CD4-positive, alpha-beta T cell treated with Interleukin-12 subunit alpha and Interleukin-12 subunit beta, for 1 hour (primary cell): ENCODE results near the gene SYNGR3.
"Not testable (repeated sequence)": the region's sequence is repeated elsewhere in the genome, so short reads cannot be mapped to it uniquely, and the experiment has no call there.

Experiments
- DNase-seq: peaks from one replicate; pipeline ENCODE4 v3.0.0-alpha.2; 2020

Gene SYNGR3

DNA sequence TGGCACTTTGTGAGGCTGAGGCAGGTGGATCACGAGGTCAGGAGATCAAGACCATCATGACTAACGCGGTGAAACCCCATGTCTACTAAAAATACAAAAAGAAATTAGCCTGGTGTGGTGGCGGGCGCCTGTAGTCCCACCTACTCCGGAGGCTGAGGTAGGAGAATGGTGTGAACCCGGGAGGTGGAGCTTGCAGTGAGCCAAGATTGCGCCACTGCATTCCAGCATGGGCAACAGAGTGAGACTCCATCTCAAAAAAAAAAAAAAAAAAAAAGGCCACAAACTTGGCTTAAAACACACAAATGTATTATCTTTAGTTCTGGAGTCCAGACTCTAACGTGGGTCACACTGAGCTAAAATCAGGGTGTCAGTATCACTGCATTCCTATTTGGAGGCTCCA, 22.0 kb downstream of the SYNGR3 start:
- DNase-seq: not testable (repeated sequence)

DNA sequence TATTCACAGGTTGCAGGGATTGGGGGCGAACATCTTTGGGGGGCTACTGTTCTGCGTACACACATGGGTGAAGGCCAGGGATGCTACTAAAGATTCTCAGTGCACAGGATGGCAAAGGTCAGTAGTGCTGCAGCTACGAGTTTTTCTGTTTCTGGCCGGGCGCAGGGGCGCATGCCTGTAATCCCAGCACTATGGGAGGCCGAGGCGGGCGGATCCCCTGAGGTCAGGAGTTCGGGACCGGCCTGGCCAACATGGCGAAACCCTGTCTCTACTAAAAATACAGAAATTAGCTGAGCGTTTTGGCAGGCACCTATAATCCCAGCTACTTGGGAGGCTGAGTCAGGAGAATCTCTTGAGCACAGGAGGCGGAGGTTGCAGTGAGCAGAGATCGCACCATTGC, 23.8 kb downstream of the SYNGR3 start:
- DNase-seq: no peak

DNA sequence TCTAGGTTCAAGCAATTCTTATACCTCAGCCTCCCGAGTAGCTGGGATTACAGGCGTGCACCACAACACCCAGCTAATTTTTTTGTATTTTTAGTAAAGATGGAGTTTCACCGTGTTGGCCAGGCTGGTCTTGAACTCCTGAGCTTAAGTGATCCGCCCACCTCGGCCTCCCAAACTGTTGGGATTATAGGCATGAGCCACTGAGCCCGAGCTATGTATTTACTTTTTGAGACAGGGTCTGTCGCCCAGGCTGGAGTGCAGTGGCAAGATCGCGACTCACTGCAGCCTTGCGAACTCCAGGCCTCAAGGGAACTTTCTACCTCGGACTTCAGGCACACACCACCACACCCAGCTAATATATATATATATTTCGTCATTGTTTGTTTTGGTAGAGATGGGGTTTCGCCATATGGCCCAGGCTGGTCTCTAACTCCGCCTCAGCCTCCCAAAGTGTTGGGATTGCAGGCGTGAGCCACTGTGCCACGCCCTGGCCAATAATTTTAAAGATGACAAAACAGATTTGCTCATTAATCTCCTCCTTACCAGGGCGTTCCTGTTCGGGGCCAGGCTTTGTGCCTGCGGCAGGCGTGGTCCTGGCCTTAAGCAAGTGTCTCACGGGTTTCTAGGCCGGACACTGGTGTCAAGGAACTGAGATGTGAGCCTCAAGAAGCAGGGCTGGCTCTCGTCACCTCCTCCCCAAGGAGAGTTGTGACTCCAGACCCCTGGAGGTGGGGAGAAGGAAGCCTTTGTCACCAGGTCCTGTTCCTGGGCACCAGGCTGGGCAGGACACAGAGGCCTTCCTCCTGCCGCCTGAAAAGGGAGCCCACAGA, 25.6 kb downstream of the SYNGR3 start:
- DNase-seq: no peak

DNA sequence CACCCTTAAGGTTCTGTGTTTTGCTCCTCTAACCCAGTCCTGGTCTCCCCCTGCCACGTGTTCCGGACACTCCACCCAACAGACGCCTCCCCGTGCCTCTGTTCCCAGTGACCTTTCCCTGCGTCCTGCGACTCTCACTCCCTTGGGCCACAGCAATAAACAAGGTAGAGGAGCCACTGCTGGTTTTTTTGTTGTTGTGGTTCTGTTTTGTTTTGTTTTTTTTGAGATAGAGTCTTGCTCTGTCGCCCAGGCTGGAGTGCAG, 26.1 kb downstream of the SYNGR3 start:
- no peak for DNase-seq

DNA sequence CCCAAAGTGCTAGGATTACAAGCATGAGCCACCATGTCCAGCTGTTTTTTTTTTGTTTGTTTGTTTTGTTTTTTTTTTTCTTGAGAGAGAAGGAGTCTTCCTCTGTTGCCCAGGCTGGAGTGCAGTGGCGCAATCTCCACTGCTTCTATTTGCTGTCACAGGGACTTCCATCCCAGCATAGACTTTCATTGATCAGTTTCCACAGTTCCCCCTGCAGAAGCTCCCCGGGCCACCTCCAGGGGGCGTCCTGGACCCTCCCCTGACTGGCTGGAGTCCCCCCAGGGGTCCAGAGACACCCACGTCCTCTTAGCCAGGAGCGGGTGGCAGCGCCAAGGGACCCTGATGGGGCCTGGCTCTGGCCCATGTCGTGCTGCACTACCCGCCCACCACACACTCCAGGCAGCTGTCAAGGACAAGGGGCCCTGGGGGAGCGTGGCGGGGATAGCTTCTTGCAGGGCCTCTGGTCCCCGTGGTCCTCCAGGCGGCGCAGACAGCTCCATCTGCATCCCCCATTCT, 26.7 kb downstream of the SYNGR3 start:
- no peak for DNase-seq

DNA sequence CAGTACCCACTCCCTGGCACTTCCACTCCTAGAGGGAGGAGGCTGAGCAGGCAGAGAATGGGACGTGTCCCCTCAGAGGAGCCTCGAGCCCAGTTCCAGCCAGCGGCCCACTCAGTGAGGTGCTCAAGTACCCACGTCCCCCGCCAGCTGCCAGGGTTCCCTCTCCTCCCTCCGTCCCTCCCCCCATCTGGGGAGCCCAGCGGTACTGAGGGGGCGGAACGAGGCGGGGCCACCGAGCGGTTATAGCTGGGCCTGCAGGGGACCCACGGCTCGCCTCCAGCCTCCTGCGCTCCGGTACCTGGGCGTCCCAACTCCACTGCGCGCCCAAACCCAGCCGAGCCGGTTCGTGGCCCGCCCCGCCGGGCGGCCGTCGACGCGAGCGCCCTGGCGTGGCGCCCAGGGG, 29.7 kb downstream of the SYNGR3 start, which contains the start of gene NPW:
NPW (plus strand) TSS at position 268 of the 403 bp plus-strand sequence.
- peak; percentile 21 for DNase-seq

DNA sequence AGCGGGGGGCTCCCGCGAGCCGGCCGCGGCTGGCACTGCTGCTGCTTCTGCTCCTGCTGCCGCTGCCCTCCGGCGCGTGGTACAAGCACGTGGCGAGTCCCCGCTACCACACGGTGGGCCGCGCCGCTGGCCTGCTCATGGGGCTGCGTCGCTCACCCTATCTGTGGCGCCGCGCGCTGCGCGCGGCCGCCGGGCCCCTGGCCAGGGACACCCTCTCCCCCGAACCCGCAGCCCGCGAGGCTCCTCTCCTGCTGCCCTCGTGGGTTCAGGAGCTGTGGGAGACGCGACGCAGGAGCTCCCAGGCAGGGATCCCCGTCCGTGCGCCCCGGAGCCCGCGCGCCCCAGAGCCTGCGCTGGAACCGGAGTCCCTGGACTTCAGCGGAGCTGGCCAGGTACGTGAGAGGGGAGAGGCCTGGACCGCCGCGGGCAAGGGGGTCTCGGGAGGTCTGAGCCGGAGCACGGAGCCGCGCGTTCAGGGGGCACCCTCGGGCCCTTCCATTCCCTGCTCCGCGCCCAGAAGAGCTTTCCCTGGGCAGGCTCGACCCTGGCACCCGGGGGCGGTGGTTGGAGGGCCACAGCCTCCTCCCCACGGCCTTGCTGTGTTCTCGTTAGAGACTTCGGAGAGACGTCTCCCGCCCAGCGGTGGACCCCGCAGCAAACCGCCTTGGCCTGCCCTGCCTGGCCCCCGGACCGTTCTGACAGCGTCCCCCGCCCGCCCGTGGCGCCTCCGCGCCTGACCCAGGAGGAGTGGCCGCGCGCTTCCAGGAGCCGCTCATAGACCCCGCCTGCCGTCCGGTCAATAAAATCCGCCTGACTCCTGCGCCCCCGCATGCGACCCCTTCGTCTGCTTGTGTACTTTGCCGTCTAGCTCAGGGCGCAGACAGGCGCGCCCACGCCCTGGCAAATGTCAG, 30.4 kb downstream of the SYNGR3 start:
- no peak for DNase-seq

DNA sequence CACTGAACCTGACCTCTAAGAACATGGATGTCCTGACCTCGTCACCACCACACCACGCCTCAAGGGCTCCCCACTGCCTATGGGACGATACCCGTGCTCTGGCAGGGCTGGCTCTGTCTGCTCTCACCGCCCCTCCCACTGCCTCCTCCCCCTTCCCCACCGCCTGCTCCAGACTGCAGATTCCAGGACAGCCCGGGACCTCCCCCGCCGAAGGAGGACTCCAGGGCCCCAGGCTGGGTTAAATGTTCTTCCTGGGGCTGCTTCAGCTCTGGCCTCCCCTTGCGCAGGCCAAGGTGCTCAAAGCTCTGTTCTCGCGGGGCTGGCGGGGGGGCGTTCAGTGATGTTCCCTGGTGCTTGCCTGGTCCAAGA, 32.9 kb downstream of the SYNGR3 start:
- no peak for DNase-seq

DNA sequence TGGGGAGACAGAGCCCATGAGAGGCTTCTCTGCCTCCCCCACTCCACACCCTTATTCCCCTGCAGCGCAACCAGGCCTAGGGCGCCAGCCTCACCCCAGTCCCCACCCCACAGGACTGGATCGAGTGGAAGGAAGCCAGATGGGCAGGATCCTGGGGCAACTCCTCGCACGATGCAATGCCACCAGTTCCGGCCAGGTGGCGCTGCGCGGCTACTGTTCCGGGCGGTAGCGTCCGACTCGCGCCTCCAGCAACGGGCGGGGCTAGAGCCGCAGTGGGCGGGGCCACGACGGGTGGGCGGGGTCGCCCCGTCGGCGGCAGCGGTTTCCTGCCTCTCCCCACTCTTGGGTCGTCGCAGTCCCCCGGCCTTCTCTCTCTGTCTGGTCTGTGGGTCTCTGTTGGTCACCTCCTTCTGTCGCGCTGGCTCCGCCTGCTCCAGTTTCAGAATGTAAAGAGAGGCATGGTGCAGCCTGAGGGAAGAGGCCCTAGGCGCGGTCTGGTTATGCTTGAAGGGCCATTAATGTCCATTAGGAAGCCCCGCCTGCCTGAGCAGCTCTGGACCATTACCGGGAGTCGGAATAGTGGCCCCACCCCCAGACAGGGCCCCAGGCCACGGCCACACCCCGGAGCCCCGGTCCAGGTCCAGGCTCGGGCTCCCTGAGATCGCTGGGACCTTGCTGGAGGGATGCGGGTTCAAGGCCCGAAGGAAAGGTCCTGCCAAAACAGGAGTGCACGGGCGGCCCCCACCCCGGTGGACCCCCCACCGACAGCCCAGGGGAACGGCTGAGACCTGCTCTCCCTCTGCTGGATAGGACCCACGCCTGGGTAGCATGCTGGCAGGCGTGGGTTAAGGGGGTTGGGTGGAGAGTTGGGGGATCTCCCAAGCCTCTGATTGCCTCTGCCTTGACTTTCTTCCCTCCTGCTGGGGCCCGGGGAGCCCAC, 33.6 kb downstream of the SYNGR3 start:
- DNase-seq: peak; percentile 97

DNA sequence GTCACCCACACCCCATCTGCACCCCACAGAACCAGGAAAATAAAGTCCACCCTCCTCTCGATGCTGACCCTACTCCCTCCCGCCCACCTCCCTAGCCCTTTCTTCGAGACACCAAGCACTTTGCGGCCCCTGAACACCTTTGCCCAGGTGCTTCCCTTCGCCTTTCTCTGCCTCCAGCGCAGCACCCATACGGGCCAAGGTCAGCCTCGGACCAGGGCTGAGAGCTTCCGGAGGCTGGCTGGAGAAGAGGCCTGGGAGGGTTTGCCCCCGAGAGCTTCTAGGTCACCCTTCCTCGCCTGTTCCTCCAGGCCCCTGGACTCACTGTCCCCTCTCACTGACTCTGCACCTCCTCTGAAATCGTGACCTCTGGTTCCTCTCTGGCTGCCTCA, 34.3 kb downstream of the SYNGR3 start:
- no peak for DNase-seq

DNA sequence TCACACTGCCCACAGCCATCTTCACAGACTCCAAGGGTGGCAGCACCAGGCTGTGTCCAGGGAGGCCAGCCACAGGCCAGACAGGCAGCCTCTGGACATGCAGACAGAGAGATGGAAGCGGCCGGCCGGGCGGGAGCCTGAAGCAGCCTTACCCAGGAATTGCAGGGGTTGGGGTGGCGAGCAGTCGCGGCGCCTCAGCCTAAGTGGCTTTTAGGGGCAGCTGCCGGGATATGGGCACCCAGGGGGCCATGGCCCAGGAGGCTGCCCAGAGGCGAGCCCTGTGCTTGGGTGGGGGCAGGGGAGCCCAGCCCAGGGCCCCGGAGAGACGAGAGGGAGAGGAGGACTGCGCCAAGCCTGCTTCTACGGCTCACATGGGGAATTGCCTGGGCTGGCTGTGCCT, 35.5 kb downstream of the SYNGR3 start:
- no peak for DNase-seq

DNA sequence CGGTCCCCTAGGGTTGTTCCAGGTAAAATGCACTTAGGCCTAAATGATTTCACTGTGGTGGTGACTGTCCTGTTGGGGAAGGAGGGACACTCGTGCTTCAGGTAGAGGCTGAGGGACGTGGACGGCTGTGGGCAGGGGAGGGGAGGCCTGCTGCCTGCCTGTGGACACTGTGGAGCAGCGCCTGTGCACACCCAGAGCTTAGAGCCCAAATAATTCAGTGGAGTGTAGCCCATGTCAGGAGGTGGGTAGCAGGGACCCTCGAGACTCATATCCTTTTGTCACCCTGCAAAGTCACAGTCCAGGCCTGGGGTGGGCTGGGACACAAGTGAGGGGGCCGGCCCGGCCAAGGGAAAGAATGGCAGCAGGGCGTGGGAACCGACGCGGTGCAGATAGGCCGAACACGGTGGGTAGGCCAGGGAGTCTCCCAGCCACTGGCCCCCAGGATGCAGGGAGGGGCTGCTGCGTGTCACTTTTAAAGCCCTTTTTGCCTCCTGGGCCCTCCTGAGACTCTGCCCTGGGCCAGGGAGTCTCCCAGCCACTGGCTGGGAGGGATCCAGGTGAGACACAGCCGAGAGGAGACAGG, 36.2 kb downstream of the SYNGR3 start:
- DNase-seq: no peak

DNA sequence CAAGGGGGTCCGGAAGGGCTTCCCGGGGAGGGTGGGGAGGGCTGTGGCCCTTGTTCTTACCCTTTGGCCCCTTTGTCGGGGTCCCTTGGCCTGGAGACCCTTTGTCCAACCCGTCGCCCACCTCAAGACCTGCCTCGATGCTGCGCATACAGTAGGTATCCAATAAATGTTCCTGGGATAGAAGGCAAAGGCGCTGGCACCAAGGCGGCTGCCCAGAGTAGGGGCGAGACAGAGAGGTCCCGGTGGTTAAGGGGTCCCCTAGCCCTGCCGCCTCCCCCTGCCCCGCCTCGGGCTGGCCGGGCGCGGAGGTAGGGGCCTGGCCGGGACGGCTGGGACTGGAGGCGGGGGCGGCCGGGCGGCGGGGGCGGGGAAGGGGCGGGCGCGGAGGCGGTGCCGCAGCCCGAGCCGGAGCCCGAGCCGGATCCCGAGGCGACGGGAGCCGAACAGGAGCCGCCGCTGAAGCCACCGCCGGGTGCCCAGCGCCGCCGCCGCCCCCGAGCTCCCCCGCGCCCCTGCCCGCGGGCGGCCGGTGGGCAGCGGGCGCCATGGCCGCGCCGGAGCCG, 36.8 kb downstream of the SYNGR3 start, which contains the start of gene NHERF2:
NHERF2 (plus strand) TSS at position 442 of the 563 bp plus-strand sequence; CDS start at position 546, 104 bp downstream.
- peak; percentile 44 for DNase-seq

DNA sequence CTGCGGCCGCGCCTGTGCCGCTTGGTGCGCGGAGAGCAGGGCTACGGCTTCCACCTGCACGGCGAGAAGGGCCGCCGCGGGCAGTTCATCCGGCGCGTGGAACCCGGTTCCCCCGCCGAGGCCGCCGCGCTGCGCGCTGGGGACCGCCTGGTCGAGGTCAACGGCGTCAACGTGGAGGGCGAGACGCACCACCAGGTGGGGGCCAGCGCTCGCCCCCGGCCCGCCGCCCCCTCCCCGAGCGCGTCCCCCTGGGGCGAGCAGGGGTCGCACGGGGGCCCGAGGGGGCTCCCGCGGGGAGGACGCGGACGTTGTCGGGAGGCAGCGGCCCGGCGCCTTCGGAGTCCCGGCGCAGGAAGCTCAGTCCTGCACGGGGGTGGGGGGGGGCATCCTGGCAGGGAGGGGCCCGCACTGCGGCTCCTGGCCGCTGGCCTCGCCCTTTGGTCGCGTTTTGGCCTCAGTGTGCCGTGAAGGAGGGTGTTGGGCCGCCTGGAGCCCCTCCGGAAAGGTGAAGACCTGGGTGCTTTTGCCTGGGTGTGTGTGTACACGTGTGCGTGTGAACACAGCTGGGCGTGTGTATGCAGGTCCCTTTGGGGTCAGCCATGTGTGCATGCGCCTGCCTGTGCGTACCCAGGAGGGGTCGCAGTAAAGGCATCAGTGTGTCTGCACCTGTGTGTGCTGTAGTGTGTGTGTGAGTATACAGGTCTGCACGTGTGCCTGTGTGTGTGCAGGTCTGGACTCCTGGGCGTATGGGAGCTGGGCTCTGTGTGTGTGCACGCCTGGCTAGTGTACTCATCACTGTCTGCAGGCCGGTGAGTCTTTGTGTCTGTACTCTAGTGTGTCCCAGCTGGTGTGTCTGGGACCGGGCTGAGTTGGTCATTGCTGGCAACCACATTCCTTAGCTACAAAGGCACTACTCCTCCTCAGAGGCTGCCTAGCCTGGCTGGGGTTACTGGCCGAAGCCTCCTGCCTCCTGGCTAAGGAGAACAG, 37.5 kb downstream of the SYNGR3 start:
- peak; percentile 18 for DNase-seq

DNA sequence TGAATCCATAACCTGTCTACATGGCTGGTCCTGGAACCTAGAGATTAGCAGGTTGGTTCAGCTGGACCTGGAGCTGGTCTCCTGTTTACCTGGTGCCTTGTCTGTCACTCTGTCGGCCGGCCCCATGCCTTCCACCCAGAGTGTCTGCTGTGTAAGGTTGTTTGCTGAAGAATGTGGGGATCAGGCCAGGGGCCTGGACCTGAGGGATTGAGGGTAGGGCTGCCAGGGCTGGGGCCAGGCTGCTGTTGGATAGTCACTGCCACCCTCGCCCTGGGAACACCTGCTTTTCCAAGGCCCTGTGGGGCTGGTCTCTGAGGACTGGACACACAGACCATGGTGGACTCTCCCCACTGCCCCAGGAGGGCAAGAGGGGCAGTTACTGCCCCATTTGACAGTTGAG, 38.4 kb downstream of the SYNGR3 start:
- DNase-seq: no peak

DNA sequence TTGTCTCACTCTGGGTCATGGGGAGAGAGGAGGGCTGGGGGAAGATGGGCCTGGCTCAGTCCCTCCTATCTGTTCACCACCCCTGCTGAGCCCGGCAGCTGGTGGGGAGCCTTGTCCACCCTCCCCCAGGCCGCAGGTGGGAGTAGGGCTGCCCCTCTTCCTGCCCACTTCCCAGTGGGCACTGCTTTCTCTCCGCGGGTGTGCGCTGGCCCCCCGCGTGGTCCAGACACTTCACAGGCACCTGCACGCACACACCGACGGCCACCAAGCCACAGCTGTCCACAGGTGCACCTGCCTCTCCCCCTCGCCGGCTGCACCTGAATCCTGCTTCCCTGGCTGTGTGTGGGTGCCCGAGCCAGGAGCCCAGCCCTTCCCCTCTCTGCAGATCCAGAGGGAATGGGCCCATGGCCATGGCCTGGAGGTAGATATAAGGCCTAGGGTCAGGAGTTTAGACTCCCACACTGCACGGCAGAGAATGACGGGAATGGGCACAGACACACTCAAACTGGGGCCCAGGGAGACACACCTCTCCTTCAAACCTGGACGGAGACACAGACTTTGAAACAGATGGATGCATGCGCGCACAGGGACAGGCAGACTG, 39.0 kb downstream of the SYNGR3 start:
- DNase-seq: no peak

DNA sequence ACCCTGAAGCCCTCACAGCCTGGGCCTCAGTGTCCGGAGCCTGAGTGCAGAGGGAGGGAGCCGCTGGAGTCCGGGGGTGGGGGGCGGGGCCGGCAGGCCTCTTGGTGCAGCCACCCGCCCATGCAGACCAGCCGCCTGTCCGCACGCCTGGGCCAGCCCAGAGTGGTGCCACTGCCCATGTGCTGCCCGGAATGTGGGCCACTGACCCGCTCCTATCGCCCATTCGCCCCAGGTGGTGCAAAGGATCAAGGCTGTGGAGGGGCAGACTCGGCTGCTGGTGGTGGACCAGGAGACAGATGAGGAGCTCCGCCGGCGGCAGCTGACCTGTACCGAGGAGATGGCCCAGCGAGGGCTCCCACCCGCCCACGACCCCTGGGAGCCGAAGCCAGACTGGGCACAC, 39.6 kb downstream of the SYNGR3 start:
- no peak for DNase-seq

DNA sequence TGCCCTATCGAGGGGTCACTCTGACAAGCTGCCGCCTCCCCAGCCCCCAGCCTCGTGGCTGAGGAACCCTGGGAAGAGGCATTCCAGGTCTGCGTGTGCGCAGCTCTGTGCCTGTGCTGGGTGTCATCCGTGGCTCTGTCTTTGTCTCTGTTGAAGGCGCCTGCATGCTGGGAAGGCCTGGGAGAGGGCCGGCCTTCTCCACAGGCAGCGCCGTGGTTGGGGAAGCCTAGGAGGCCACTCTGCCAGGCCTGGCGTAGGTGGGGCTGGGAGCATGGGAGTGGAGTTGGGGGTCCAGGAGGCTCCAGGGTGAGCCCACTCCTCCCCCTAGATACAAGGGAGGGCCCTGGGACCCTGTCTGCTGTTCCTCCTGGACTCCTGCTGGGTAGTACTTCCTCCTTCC, 40.3 kb downstream of the SYNGR3 start:
- no peak for DNase-seq

DNA sequence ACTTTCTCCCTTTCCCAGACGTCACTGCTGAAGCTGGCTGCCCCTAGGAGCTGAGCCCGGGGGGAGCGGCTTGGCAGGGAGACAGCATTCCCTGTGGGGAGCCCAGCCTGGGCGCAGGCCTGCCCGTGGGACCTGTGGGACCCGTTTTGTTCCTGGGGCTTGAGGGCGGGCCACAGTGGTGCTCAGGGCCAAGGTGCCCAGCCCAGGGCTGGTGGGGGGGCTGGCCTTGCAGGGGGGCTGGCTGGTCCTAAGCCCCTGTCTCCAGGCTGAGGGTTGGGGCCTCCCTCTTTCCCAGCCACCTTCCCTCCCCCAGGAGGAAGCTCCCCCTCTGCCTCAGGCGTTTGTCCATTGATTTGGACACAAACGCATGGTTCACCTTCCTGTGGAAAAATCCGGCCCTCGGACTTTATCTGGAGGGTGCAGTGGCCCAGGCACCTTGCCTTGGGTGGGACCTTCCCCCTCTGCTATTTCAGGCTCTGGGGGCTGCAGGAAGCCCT, 41.4 kb downstream of the SYNGR3 start:
- no peak for DNase-seq
